ENCODE data around the gene TMEM59.

TMEM59 gene

GRCh38 chr1:54086754-54087153 is 33.8 kb upstream of the TMEM59 start:
- Histone ChIP-seq H3K9ac (ENCODE audit: low read length) (no peak overlapping the region), H3F3A (ENCODE audit: insufficient read depth) (no peaks in the 10 kb centered on the region), H3K27ac (ENCODE audit: low read depth, low read length) (no peak overlapping the region), H3K4me2 (ENCODE audit: low read depth, low read length, poor library complexity, severe bottlenecking) (no peak overlapping the region), H3K79me2 (ENCODE audit: insufficient read depth, low read length) (no peaks in the 10 kb centered on the region), H3K9me3 (ENCODE audit: insufficient read depth, low read length) (no peaks in the 10 kb centered on the region), H3K27me3 (ENCODE audit: low read length) (no peaks in the 10 kb centered on the region), H3K36me3 (ENCODE audit: low read length) (peaks cover 14% of the 10 kb centered on the region; the same call in 1 of the 2 replicates), H3K4me3 (ENCODE audit: insufficient read depth, low read length, poor library complexity, severe bottlenecking) (no peak overlapping the region), H2AFZ (ENCODE audit: low read depth, low read length, severe bottlenecking) (no peak overlapping the region), H3K9me2 (replicated peaks; ENCODE audit: insufficient read depth, low read length) (no peaks in the 10 kb centered on the region), H4K20me1 (ENCODE audit: low read depth, low read length) (no peaks in the 10 kb centered on the region)
- TF ChIP-seq CTCF (IDR thresholded peaks at IDR 0.05; ENCODE audit: insufficient read depth, low read length, poor library complexity, severe bottlenecking), result no peak
- no peak for TF ChIP-seq EZH2phosphoT487 (conservative IDR thresholded peaks at IDR 0.05; ENCODE audit: low read length)

- Histone ChIP-seq H3K9me3 (ENCODE audit: insufficient read depth, low read length) (no peaks in the 10 kb centered on the region), H3K36me3 (ENCODE audit: low read length) (peaks cover 8% of the 10 kb centered on the region; the same call in 1 of the 2 replicates), H3K4me3 (ENCODE audit: insufficient read depth, low read length, poor library complexity, severe bottlenecking) (no peak overlapping the region), H2AFZ (ENCODE audit: low read depth, low read length, severe bottlenecking) (no peak overlapping the region), H3K4me2 (ENCODE audit: low read depth, low read length, poor library complexity, severe bottlenecking) (no peak overlapping the region), H3K27ac (ENCODE audit: low read depth, low read length) (no peak overlapping the region), H4K20me1 (ENCODE audit: low read depth, low read length) (no peaks in the 10 kb centered on the region), H3F3A (ENCODE audit: insufficient read depth) (no peaks in the 10 kb centered on the region), H3K9ac (ENCODE audit: low read length) (no peak overlapping the region), H3K79me2 (ENCODE audit: insufficient read depth, low read length) (no peaks in the 10 kb centered on the region), H3K9me2 (replicated peaks; ENCODE audit: insufficient read depth, low read length) (no peaks in the 10 kb centered on the region), H3K27me3 (ENCODE audit: low read length) (no peaks in the 10 kb centered on the region)
- TF ChIP-seq CTCF (IDR thresholded peaks at IDR 0.05; ENCODE audit: insufficient read depth, low read length, poor library complexity, severe bottlenecking), result no peak
- no peak for TF ChIP-seq EZH2phosphoT487 (conservative IDR thresholded peaks at IDR 0.05; ENCODE audit: low read length)
These were observed 31.8 kb upstream of the TMEM59 start for GRCh38 chr1:54084794-54085193.

- no peaks in the 10 kb centered on the region for H4K20me1 ChIP-seq (ENCODE audit: low read depth, low read length)
- no peak overlapping the region for H3K4me3 ChIP-seq (ENCODE audit: insufficient read depth, low read length, poor library complexity, severe bottlenecking)
- no peaks in the 10 kb centered on the region for H3K9me2 ChIP-seq (replicated peaks; ENCODE audit: insufficient read depth, low read length)
- H3K9ac ChIP-seq (ENCODE audit: low read length), result no peak overlapping the region
- H2AFZ ChIP-seq (ENCODE audit: low read depth, low read length, severe bottlenecking), result no peak overlapping the region
- H3K4me2 ChIP-seq (ENCODE audit: low read depth, low read length, poor library complexity, severe bottlenecking), result no peak overlapping the region
- H3F3A ChIP-seq (ENCODE audit: insufficient read depth), result no peaks in the 10 kb centered on the region
- H3K36me3 ChIP-seq (ENCODE audit: low read length), result no peaks in the 10 kb centered on the region
- no peaks in the 10 kb centered on the region for H3K9me3 ChIP-seq (ENCODE audit: insufficient read depth, low read length)
- TF ChIP-seq CTCF (IDR thresholded peaks at IDR 0.05; ENCODE audit: insufficient read depth, low read length, poor library complexity, severe bottlenecking), result peak; percentile 96
- TF ChIP-seq EZH2phosphoT487 (conservative IDR thresholded peaks at IDR 0.05; ENCODE audit: low read length), result no peak
- H3K27ac ChIP-seq (ENCODE audit: low read depth, low read length), result no peak overlapping the region
- no peaks in the 10 kb centered on the region for H3K27me3 ChIP-seq (ENCODE audit: low read length)
- no peaks in the 10 kb centered on the region for H3K79me2 ChIP-seq (ENCODE audit: insufficient read depth, low read length)
These were observed 28.6 kb upstream of the TMEM59 start for GRCh38 chr1:54081306-54082270.
